Adrenal gland (tissue), 12 donors: ENCODE results near the gene HPS4. TPM values are rescaled to one million over a fixed set of nuclear protein-coding genes. Genes with fewer than 3 reads are reported as not detected.

Experiments used
- DNase-seq, 7 donors: peaks; one replicate each; pipeline ENCODE4 v3.0.0-alpha.2; 2019 to 2020
- H3K27ac ChIP-seq, 5 donors: fragments of 200-600 bp; sonication (generic) in 4 of 5; 1 replicate in 3 of 5; 2 replicates in 2 of 5; pipeline versions ENCODE4 v1.5.1 to v1.8.0; 2016 to 2020; ENCODE audit warnings: mild to moderate bottlenecking in 1 of 5
- H3K27me3 ChIP-seq: fragments of 200-600 bp; 2 replicates; pipeline ENCODE4 v1.8.0; 2021
- H3K36me3 ChIP-seq, 2 donors: fragments of 200-600 bp; replicated peaks in 1 of 2; 1 replicate in 1 of 2; 2 replicates in 1 of 2; pipeline versions ENCODE4 v1.5.1 to v1.8.0; 2018 to 2022
- H3K4me1 ChIP-seq, 2 donors: fragments of 200-600 bp; replicated peaks in 1 of 2; 1 replicate in 1 of 2; 2 replicates in 1 of 2; pipeline versions ENCODE4 v1.5.1 to v1.8.0; 2018 to 2021
- H3K4me3 ChIP-seq, 4 donors: fragments of 200-600 bp; sonication (generic) in 3 of 4; one replicate each; pipeline ENCODE4 v1.5.1; 2016 to 2018
- H3K9me3 ChIP-seq, 3 donors: fragments of 200-600 bp; sonication (generic) in 1 of 3; replicated peaks in 1 of 3; 1 replicate in 2 of 3; 2 replicates in 1 of 3; pipeline versions ENCODE4 v1.5.1 to v1.8.0; 2016 to 2021
- POLR2A ChIP-seq, 2 donors: fragments of 450-650 bp; IDR thresholded peaks; one replicate each; pipeline ENCODE4 v1.6.1; 2017; ENCODE audit warnings: antibody characterized with exemption in 2 of 2, mild to moderate bottlenecking in 2 of 2, moderate library complexity in 1 of 2
- WGBS, 4 donors: extraction: QIAGEN DNeasy Blood & Tissue Kit in 2 of 4; methylation state at CpG; one replicate each; pipeline versions ENCODE4 v1.1.5 to v1.1.7; 2013 to 2017; 5-methylcytosine and 5-hydroxymethylcytosine counted together
- intact Hi-C, 2 donors: fragments of 100-400 bp; cut with DNase I; formaldehyde crosslinking; loops; one replicate each; pipeline versions ENCODE4 v1.14.1 to v1.15.0; 2022 to 2023
- polyA plus RNA-seq, 3 donors: library from polyadenylated mRNA; stranded (reverse); fragments of 200-250 nt in 2 of 3; fragments of 350-450 nt in 1 of 3; fragmentation: Illumina TruSeq in 1 of 3; extraction: RNeasy Lipid Tissue Mini Kit (QIAGEN cat#74804) in 1 of 3; gene quantifications; one replicate each; pipeline ENCODE4 v1.2.3, GENCODE V29; 2013 to 2014
- total RNA-seq, 9 donors: library from RNA; depleted of rRNA in 4 of 9; stranded (reverse); fragments of >200 nt in 4 of 9; fragments of 120-200 nt in 1 of 9; fragmentation: NEBNext Ultra II Directional in 1 of 9; extraction: Animal tissue kit (Norgen Biotek cat#: 25700) in 1 of 9; gene quantifications; one replicate each; pipeline versions ENCODE4 v1.1.0 to v1.2.4, GENCODE V29; 2013 to 2023
- TF ChIP-seq, protein P1 (sequence below), 6 experiments: fragments of 450-650 bp in 4 of 6; fragments of 200-600 bp in 2 of 6; sonication (generic) in 1 of 6; IDR thresholded peaks; 1 replicate in 5 of 6; 2 replicates in 1 of 6; pipeline versions ENCODE4 v1.5.1 to v1.8.0; 2016 to 2021; ENCODE audit warnings: antibody characterized with exemption in 6 of 6, mild to moderate bottlenecking in 2 of 6, moderate library complexity in 1 of 6
- donor health status: healthy with polysubstance abuse.
- donor health status: Bipolar disorder and iron deficiency.
- donor health status: DM: yes; HTN: yes; CAD: no.
- donor health status: DM: no; HTN: no; CAD: no.
- donor health status: DM: no; HTN: no; CAD: no.
- donor health status: DM: yes; HTN: yes; CAD: no.

The HPS4 gene
- total and polyA plus RNA-seq, 12 donors, result 19.9 to 38.6 (median 31.9) TPM

DNA sequence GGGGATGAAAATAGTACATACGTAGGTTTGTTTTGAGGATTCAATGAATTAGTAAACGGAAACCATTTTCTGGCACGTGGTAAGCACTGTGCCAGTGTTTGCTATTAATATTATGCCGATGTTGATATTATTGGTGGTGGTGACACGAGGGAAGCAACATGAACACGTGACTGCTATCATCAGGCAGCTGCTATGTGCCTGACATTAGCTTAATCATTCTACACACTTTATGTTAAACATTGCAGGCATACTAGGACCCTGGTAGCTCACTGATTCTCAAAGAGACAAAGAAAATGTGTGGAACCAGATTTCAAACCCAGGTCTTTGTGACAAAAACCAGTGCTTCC lies 750 bp upstream of the HPS4 start:
- Histone ChIP-seq H3K4me3 (peak overlapping the region; percentile 54 to 94 (median 71)), H3K27me3 (no peaks in the 10 kb centered on the region), H3K27ac (peak overlapping the region; percentile 56 to 92 (median 89)), H3K36me3 (peaks cover 0 to 19% of the 10 kb centered on the region in 2 donors), H3K4me1 (peaks cover 13 to 53% of the 10 kb centered on the region in 2 donors), H3K9me3 (no peaks in the 10 kb centered on the region)
- DNase-seq, result no peak
- WGBS, 4 donors, result 11 to 14% (median 12%) methylated on average over 6 of the region's 6 CpGs
- intact Hi-C loops, result no loop called here
- TF ChIP-seq POLR2A (IDR thresholded peaks at IDR 0.05), result no peak
- TF ChIP-seq, protein P1, sequence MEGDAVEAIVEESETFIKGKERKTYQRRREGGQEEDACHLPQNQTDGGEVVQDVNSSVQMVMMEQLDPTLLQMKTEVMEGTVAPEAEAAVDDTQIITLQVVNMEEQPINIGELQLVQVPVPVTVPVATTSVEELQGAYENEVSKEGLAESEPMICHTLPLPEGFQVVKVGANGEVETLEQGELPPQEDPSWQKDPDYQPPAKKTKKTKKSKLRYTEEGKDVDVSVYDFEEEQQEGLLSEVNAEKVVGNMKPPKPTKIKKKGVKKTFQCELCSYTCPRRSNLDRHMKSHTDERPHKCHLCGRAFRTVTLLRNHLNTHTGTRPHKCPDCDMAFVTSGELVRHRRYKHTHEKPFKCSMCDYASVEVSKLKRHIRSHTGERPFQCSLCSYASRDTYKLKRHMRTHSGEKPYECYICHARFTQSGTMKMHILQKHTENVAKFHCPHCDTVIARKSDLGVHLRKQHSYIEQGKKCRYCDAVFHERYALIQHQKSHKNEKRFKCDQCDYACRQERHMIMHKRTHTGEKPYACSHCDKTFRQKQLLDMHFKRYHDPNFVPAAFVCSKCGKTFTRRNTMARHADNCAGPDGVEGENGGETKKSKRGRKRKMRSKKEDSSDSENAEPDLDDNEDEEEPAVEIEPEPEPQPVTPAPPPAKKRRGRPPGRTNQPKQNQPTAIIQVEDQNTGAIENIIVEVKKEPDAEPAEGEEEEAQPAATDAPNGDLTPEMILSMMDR (IDR thresholded peaks at IDR 0.05), result no peak

DNA sequence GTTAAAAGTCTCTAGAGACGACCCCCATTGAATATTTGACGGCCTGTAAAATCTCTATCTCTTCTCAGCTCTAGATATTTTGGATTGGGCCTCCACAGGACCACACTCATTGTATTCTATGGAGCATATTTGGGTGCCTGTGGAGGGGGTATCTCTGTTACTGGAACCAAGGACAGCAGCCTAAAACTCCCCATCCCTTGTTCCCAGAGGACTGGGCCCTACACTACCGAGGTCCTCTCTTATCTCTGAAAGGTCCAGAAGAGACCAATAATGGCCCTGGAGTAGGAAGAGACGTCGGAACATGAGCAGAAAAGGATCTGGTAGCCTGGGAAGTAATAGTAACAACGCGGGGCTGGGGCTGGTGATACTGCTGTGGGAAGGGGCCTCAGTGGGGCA lies 542 bp downstream of the HPS4 start:
- no peak for DNase-seq
- intact Hi-C loops, result no loop called here
- peak overlapping the region; percentile 53 to 92 (median 89) for H3K27ac ChIP-seq
- H3K4me1 ChIP-seq, result peaks cover 13 to 53% of the 10 kb centered on the region in 2 donors
- no peaks in the 10 kb centered on the region for H3K27me3 ChIP-seq
- no peaks in the 10 kb centered on the region for H3K9me3 ChIP-seq
- TF ChIP-seq, protein P1 (IDR thresholded peaks at IDR 0.05), result no peak
- WGBS, 4 donors, result 10 to 14% (median 11%) methylated on average over 7 of the region's 7 CpGs
- H3K36me3 ChIP-seq, result peaks cover 0 to 10% of the 10 kb centered on the region in 2 donors
- peak overlapping the region; percentile 54 to 94 (median 71) for H3K4me3 ChIP-seq

DNA sequence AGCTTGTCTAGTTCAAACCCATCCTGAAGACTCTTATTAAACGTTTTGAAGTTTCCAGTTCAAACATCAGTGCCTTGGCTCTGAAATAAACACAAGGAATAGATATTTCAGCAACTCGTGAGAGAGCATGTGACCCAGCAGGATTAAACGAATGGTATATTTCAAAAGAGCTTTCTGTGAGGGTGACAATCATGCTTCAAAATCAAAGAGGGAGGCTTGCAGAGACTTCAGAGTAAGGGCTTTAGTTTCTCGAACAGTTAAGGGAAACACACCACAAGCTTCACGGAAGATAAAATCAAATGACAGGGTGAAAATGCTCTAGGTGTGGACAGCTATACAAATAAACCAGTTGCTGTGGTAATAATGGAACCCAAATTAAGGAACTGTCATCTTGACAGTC lies 1.4 kb downstream of the HPS4 start:
- H3K4me1 ChIP-seq, result peaks cover 13 to 53% of the 10 kb centered on the region in 2 donors
- intact Hi-C loops, result no loop called here
- DNase-seq, result no peak
- no peak overlapping the region for H3K4me3 ChIP-seq
- no peaks in the 10 kb centered on the region for H3K9me3 ChIP-seq
- TF ChIP-seq, protein P1 (IDR thresholded peaks at IDR 0.05), result no peak
- no peak for TF ChIP-seq POLR2A (IDR thresholded peaks at IDR 0.05)
- peaks cover 0 to 12% of the 10 kb centered on the region in 2 donors for H3K36me3 ChIP-seq
- no peaks in the 10 kb centered on the region for H3K27me3 ChIP-seq
- WGBS, 4 donors, result 52 to 60% (median 60%) methylated on average over 5 of the region's 5 CpGs
- H3K27ac ChIP-seq, result peak overlapping the region in 1 of 5 donors; percentile 18

DNA sequence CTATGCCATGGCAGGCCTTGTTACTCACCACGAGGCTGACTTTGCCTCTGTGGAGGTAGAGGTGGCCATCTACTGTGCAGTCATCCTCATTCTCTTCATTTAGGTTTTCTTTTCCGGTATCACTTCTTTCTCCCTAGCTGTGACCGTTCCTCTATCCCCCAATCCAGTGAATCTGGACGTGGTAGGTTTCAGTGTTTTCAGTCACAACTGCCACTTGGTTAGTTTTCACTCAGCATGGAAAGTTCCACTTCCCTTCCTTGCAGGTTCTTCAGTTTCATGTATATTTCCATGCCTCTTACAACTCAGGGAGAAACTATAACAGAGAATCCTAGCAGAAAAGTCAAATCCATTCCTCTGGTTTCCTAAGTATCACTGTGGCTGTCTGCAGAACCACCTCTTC lies 1.9 kb downstream of the HPS4 start:
- peaks cover 0 to 17% of the 10 kb centered on the region in 2 donors for H3K36me3 ChIP-seq
- 61 to 77% (median 68%) methylated on average over 4 of the region's 4 CpGs for WGBS, 4 donors
- peak overlapping the region in 1 of 5 donors; percentile 18 for H3K27ac ChIP-seq
- no peak overlapping the region for H3K4me3 ChIP-seq
- no peaks in the 10 kb centered on the region for H3K9me3 ChIP-seq
- H3K27me3 ChIP-seq, result no peaks in the 10 kb centered on the region
- peaks cover 13 to 53% of the 10 kb centered on the region in 2 donors for H3K4me1 ChIP-seq
- no peak for DNase-seq
- intact Hi-C loops, result no loop called here
- TF ChIP-seq POLR2A (IDR thresholded peaks at IDR 0.05), result no peak
- TF ChIP-seq, protein P1 (IDR thresholded peaks at IDR 0.05), result no peak
